Lower leg skin (tissue), 4 donors: ENCODE measurements around the gene SIRPA. TPM values are rescaled to one million over a fixed set of nuclear protein-coding genes. Genes with fewer than 3 reads are reported as not detected.

ENCODE experiments used
- DNase-seq, 2 donors: peaks; one replicate each; pipeline ENCODE4 v3.0.0-alpha.2; 2019; ENCODE audit warnings: low spot score in 2 of 2
- H3K4me3 ChIP-seq: fragments of 200-600 bp; sonication (generic); 2 replicates; pipeline ENCODE4 v1.5.1; 2017; ENCODE audit warnings: mild to moderate bottlenecking, low read depth; ENCODE audit not compliant: poor library complexity, severe bottlenecking
- CTCF ChIP-seq, 3 donors: fragments of 450-650 bp; IDR thresholded peaks; one replicate each; pipeline ENCODE4 v1.5.1; 2016; ENCODE audit warnings: antibody characterized with exemption in 3 of 3, mild to moderate bottlenecking in 3 of 3, moderate library complexity in 2 of 3
- POLR2A ChIP-seq, 2 donors: fragments of 450-650 bp; IDR thresholded peaks; one replicate each; pipeline ENCODE4 v1.6.1; 2016 to 2017; ENCODE audit warnings: antibody characterized with exemption in 2 of 2, mild to moderate bottlenecking in 1 of 2, moderate library complexity in 1 of 2
- WGBS, 2 donors: methylation state at CpG; one replicate each; pipeline ENCODE4 v1.1.5; 2018; 5-methylcytosine and 5-hydroxymethylcytosine counted together
- intact Hi-C: fragments of 100-400 bp; cut with DNase I; formaldehyde crosslinking; loops from one replicate; pipeline ENCODE4 v1.15.0; 2023; ENCODE audit warnings: low total_unique reads
- total RNA-seq, 4 donors: library from RNA; depleted of rRNA; stranded (reverse); fragments of >200 nt; gene quantifications; one replicate each; pipeline ENCODE4 v1.1.0, GENCODE V29; 2016

Gene SIRPA
- total RNA-seq, 4 donors from 2014 or later: 29.3 to 55.0 (median 44.1) TPM

GRCh38 chr20:1987826-1988225 lies 92.6 kb downstream of the SIRPA start:
- intact Hi-C loops: no loop called here
- 20 to 23% methylated on average over 3 of the region's 3 CpGs for WGBS, 2 donors
- TF ChIP-seq CTCF (IDR thresholded peaks at IDR 0.05) (no peak), POLR2A (IDR thresholded peaks at IDR 0.05) (no peak)
- peak in 1 of 2 donors; percentile 15 for DNase-seq
- H3K4me3 ChIP-seq: no peak overlapping the region

Other genes with a start within 250 kb of the SIRPA start
- gene SIRPG, start 237.6 kb upstream of the SIRPA start, total RNA-seq: under 1 TPM in 1 of 4 donors, not detected in 3; 0.89 TPM
- gene PDYN, start 98.7 kb downstream of the SIRPA start, total RNA-seq: not detected
- 10 to 100 TPM; 16.2 to 28.8 (median 21.5) TPM for gene STK35, start 206.4 kb downstream of the SIRPA start, total RNA-seq